ENCODE data around the gene KHNYN.
"Not testable (repeated sequence)": the region's sequence is repeated elsewhere in the genome, so short reads cannot be mapped to it uniquely, and the experiment has no call there.

KHNYN gene

DNA sequence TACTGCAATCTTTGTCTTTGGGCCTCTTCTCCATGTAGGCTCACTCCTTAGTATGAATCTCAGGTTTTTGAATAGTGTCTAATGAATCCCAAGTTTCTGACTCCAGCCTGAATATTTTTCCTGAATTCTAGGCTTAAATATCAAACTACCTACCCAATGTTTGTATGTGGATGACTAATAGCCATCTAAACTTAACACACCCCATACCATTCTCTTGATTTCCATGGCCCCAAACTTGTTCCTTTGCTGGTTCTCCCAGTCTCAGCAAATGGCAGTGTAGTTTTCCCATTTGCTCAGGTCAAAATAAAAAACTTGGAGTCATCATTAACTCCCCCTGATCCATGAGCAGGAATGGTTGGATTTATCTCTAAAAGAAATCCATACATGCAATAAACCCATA lies 31.6 kb downstream of the KHNYN start:
- TF ChIP-seq, protein P1, sequence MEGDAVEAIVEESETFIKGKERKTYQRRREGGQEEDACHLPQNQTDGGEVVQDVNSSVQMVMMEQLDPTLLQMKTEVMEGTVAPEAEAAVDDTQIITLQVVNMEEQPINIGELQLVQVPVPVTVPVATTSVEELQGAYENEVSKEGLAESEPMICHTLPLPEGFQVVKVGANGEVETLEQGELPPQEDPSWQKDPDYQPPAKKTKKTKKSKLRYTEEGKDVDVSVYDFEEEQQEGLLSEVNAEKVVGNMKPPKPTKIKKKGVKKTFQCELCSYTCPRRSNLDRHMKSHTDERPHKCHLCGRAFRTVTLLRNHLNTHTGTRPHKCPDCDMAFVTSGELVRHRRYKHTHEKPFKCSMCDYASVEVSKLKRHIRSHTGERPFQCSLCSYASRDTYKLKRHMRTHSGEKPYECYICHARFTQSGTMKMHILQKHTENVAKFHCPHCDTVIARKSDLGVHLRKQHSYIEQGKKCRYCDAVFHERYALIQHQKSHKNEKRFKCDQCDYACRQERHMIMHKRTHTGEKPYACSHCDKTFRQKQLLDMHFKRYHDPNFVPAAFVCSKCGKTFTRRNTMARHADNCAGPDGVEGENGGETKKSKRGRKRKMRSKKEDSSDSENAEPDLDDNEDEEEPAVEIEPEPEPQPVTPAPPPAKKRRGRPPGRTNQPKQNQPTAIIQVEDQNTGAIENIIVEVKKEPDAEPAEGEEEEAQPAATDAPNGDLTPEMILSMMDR (IDR thresholded peaks at IDR 0.05; ENCODE audit: low read depth, low read length): no peak
- H3K4me3 ChIP-seq (ENCODE audit: low read depth, low read length): no peak overlapping the region
- DNase-seq (ENCODE audit: low read depth, low spot score): no peak
- in situ Hi-C loops (cut with HindIII; ENCODE audit: low sequenced_read_pairs): no loop called here

GRCh38 chr14:24463017-24463883 lies 33.5 kb downstream of the KHNYN start:
- DNase-seq (ENCODE audit: low read depth, low spot score): no peak
- TF ChIP-seq, protein P1 (IDR thresholded peaks at IDR 0.05; ENCODE audit: low read depth, low read length): no peak
- in situ Hi-C loops (cut with HindIII; ENCODE audit: low sequenced_read_pairs): no loop called here
- no peak overlapping the region for H3K4me3 ChIP-seq (ENCODE audit: low read depth, low read length)

DNA sequence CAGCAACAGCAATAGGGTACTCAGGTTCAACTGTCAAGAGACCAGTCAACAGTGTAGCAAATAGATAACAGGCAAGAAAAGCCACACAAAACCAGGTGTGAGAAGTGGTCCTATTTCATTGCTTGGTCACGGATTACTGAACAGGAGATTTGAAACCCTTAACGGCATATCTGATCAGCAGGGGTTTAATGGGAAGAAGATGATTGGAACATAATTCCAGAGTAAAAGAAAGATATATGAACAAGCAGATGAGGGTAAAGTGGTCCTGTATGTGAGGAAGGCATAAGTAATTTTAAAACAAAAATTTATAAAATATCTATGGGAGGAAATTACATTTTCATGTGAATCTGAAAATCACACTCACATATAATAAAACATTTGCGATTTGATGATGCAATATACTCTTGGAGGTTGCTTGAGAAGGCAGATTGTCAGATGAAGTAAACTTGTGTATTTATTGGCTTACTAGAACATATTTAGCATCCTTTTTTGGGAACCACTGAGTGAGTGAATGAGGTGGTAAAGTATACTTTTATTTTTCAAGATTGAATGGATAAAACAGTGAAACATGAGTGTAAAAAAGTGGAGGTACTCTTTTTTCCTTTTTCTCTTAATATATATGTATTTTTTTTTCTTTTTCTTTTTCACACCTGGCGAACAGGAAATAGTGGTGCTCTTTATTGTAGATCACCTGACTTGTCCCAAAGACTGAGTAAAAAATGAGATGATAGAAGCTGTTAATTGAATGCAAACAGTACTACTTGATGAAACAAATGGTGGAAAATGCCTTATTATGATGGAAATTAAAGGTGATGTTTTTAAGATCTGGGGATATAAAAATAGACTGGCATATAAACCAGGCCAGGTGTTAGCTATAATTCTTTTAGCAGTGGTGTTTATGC lies 34.4 kb downstream of the KHNYN start:
- H3K4me3 ChIP-seq (ENCODE audit: low read depth, low read length): no peak overlapping the region
- TF ChIP-seq, protein P1 (IDR thresholded peaks at IDR 0.05; ENCODE audit: low read depth, low read length): no peak
- in situ Hi-C loops (cut with HindIII; ENCODE audit: low sequenced_read_pairs): no loop called here
- no peak for DNase-seq (ENCODE audit: low read depth, low spot score)

- in situ Hi-C loops (cut with HindIII; ENCODE audit: low sequenced_read_pairs): no loop called here
- TF ChIP-seq, protein P1 (IDR thresholded peaks at IDR 0.05; ENCODE audit: low read depth, low read length): no peak
- no peak overlapping the region for H3K4me3 ChIP-seq (ENCODE audit: low read depth, low read length)
- DNase-seq (ENCODE audit: low read depth, low spot score): no peak
Measured at GRCh38 chr14:24465368-24465767, 35.6 kb downstream of the KHNYN start.

GRCh38 chr14:24465805-24466204 lies 36.1 kb downstream of the KHNYN start:
- no peak for DNase-seq (ENCODE audit: low read depth, low spot score)
- no peak overlapping the region for H3K4me3 ChIP-seq (ENCODE audit: low read depth, low read length)
- TF ChIP-seq, protein P1 (IDR thresholded peaks at IDR 0.05; ENCODE audit: low read depth, low read length): no peak
- in situ Hi-C loops (cut with HindIII; ENCODE audit: low sequenced_read_pairs): no loop called here

DNA sequence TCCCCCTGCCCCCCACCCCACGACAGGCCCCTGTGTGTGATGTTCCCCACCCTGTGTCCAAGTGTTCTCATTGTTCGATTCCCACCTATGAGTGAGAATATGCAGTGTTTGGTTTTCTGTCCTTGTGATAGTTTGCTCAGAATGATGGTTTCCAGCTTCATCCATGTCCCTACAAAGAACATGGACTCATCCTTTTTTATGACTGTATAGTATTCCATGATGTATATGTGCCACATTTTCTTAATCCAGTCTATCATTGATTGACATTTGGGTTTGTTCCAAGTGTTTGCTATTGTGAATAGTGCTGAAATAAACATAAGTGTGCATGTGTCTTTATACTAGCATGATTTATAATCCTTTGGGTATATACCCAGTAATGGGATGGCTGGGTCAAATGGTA lies 40.7 kb downstream of the KHNYN start:
- in situ Hi-C loops (cut with HindIII; ENCODE audit: low sequenced_read_pairs); DNase-seq (ENCODE audit: low read depth, low spot score); H3K4me3 ChIP-seq (ENCODE audit: low read depth, low read length): not testable (repeated sequence)

GRCh38 chr14:24473211-24473610 lies 43.5 kb downstream of the KHNYN start:
- no peak for DNase-seq (ENCODE audit: low read depth, low spot score)
- in situ Hi-C loops (cut with HindIII; ENCODE audit: low sequenced_read_pairs): no loop called here
- TF ChIP-seq, protein P1 (IDR thresholded peaks at IDR 0.05; ENCODE audit: low read depth, low read length): no peak
- H3K4me3 ChIP-seq (ENCODE audit: low read depth, low read length): no peak overlapping the region
